ENCODE results near the gene ZNF684. TPM values are rescaled to one million over a fixed set of nuclear protein-coding genes. Genes with fewer than 3 reads are reported as not detected.

The ZNF684 gene
- total and polyA plus RNA-seq, 7 experiments from 2014 or later: 1.3 to 6.6 (median 3.6) TPM

Other genes starting within 250 kb of the ZNF684 start
- 10 to 100 TPM in 1 of 5 experiments, 1 to 10 TPM in 3, under 1 TPM in 1; 0.97 to 14.6 (median 3.4) TPM for gene COL9A2, start 214.4 kb upstream of the ZNF684 start, total RNA-seq
- under 1 TPM; 0.43 to 0.55 TPM for gene COL9A2, start 214.4 kb upstream of the ZNF684 start, polyA plus RNA-seq
- 100 to 1,000 TPM; 144 to 210 (median 187) TPM for gene SMAP2, start 157.9 kb upstream of the ZNF684 start, total RNA-seq
- 100 to 1,000 TPM; 226 to 542 TPM for gene SMAP2, start 157.9 kb upstream of the ZNF684 start, polyA plus RNA-seq
- gene ZFP69B, start 81.2 kb upstream of the ZNF684 start, total RNA-seq: 1 to 10 TPM; 2.2 to 8.3 (median 5.3) TPM
- 1 to 10 TPM; 3.0 to 3.6 TPM for gene ZFP69B, start 81.2 kb upstream of the ZNF684 start, polyA plus RNA-seq
- 1 to 10 TPM; 2.7 to 4.3 (median 3.4) TPM for gene ZFP69, start 54.3 kb upstream of the ZNF684 start, total RNA-seq
- gene ZFP69, start 54.3 kb upstream of the ZNF684 start, polyA plus RNA-seq: 1 to 10 TPM; 4.1 to 7.8 TPM
- 10 to 100 TPM in 2 of 5 experiments, 1 to 10 TPM in 3; 5.2 to 14.1 (median 8.6) TPM for gene EXO5, start 22.9 kb upstream of the ZNF684 start, total RNA-seq
- 1 to 10 TPM; 8.1 to 8.8 TPM for gene EXO5, start 22.9 kb upstream of the ZNF684 start, polyA plus RNA-seq
- gene RIMS3, start 134.0 kb downstream of the ZNF684 start, total RNA-seq: 1 to 10 TPM; 1.1 to 2.8 (median 2.2) TPM
- 1 to 10 TPM; 2.2 to 4.3 TPM for gene RIMS3, start 134.0 kb downstream of the ZNF684 start, polyA plus RNA-seq
- gene NFYC, start 160.1 kb downstream of the ZNF684 start, total RNA-seq: 10 to 100 TPM; 44.2 to 88.5 (median 73.6) TPM
- gene NFYC, start 160.1 kb downstream of the ZNF684 start, polyA plus RNA-seq: 10 to 100 TPM; 36.2 to 63.4 TPM

All from naive thymus-derived CD4-positive, alpha-beta T cell (primary cell).